GM10266 (cell line): ENCODE measurements around the gene CDHR2.
A peak's percentile ranks its signal among the peaks of the same experiment; 100 is the strongest.

Experiments
- DNase-seq: peaks from one replicate; pipeline ENCODE4 v3.0.0; 2012; ENCODE audit errors: extremely low spot score
- TF ChIP-seq, protein P1 (sequence below): IDR thresholded peaks from 2 replicates; pipeline ENCODE4 v1.5.1; 2012; ENCODE audit warnings: mild to moderate bottlenecking, low read depth; ENCODE audit not compliant: control insufficient read depth, insufficient read depth; ENCODE audit errors: missing control alignments

The CDHR2 gene

DNA sequence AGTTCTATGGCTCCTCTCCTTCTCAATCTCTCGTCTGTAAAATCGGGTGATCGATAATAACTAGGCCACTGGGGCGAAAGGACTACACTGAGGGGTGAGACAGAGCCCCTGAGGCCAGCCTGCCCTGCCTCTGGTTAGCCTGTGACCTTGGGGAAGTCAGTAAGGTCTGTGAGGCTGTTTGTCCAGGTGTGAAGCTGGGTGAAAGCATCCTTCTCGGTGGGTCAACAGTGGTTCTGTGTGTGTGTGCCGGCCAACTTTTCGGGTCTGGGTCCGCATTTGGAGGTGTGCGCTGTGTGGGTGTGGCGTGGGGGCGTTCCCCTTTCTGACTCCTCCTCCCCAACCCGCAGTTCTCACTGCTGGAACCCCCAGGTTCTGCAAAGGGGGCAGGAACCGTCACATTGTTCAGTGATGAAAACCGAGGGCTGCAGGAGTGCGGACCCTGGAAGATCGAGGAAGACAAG is 7.0 kb upstream of the CDHR2 start:
- peak; percentile 60 for DNase-seq
- TF ChIP-seq, protein P1, sequence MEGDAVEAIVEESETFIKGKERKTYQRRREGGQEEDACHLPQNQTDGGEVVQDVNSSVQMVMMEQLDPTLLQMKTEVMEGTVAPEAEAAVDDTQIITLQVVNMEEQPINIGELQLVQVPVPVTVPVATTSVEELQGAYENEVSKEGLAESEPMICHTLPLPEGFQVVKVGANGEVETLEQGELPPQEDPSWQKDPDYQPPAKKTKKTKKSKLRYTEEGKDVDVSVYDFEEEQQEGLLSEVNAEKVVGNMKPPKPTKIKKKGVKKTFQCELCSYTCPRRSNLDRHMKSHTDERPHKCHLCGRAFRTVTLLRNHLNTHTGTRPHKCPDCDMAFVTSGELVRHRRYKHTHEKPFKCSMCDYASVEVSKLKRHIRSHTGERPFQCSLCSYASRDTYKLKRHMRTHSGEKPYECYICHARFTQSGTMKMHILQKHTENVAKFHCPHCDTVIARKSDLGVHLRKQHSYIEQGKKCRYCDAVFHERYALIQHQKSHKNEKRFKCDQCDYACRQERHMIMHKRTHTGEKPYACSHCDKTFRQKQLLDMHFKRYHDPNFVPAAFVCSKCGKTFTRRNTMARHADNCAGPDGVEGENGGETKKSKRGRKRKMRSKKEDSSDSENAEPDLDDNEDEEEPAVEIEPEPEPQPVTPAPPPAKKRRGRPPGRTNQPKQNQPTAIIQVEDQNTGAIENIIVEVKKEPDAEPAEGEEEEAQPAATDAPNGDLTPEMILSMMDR: no peak

DNA sequence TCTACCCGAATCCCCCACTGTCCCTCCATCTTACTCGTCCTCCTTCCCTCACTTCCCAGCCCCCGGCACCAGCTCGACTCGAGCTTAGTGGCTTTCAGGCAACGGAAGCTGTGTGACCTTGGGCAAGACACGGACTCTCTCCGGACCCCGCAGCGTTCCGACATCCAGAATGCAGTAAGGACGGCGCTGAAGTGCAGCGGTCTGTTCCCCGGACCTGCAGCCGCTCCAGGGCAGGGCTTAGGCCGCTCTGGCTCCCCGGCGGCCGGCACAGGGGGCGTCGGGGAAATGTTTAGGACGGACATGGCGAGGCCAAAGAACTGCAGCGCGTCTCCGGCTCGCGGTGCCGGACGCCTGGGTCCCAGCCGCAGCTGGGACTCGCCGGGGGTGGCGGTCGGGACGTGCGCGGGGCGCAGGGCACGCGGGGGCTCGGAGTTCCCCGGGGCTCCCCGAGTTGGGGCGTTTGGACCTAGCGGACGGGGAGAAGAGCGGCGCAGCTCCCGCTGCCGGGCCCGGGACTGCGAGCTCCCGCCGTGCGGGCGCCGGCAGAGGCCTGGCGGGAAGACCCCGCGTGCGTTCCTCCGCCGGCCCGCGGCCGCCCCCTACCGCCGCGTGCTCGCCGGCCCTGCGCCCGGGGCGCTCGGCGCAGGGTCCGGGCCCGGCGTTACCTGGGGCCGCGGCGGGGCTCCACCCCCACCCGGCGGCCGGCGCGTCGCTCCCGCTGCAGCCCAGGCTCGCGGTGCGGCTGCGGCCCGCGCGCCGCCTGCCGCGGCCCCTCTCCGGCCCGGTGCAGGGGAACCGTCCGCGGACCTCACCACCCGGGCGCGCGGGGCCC is 6.3 kb upstream of the CDHR2 start:
- TF ChIP-seq, protein P1: peak; percentile 62
- DNase-seq: peak; percentile 78

DNA sequence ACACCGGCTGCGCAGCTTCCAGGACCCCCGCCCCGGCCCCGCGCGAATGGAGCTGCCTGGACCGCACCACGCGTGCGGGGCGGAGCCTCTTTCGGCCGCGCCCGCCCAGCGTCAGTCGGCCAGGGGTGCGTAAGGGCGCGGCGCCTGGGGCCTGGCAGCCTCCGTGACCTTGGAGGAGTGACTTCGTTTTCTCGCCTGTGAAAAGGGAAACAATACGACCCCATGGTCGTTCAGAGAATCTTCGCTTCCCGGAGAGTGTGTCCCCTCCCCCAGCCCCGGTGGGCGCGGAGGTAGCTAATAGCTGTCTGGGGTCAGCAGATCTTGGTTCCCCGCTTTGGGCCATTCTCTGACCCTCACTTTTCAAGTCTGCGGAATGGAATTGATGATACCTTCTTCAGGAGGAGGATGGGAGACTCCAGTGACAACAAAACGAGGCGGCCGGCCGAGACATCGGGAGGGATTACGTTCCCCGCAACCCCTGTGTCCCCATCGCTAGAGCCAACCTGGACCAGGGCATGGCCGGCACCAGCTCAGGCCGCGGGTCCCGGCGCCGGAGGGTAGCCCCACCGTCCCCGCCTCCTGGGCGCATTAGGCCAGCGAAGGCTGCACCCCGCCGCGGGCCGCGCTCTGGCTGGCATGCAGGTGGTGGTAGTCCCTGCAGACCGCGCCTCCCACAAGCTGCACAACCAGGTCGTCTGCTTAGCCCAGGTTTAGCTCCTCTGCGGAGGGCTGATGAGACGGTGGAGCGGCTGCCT is 5.5 kb upstream of the CDHR2 start:
- TF ChIP-seq, protein P1: no peak
- peak; percentile 82 for DNase-seq

GRCh38 chr5:176545388-176545736 is 3.8 kb upstream of the CDHR2 start:
- DNase-seq: no peak
- TF ChIP-seq, protein P1: no peak

GRCh38 chr5:176545737-176546509 is 3.2 kb upstream of the CDHR2 start:
- TF ChIP-seq, protein P1: no peak
- no peak for DNase-seq

GRCh38 chr5:176547802-176548201 is 1.3 kb upstream of the CDHR2 start:
- DNase-seq: no peak
- TF ChIP-seq, protein P1: no peak
